Panc1 (cell line): ENCODE data around the gene GRIN2C. TPM values are rescaled to one million over a fixed set of nuclear protein-coding genes. Genes with fewer than 3 reads are reported as not detected.

Experiments used
- ATAC-seq: fragments of 200-7000 bp; cut with Tn5 transposase; 2 replicates; pipeline ENCODE4 v1.9.1; 2020; ENCODE audit warnings: mild to moderate bottlenecking, moderate library complexity
- BruUV-seq: library from RNA; stranded (reverse); fragments of 400-500 nt; replicated peaks from 2 replicates; lab custom pipeline; 2021; lab: Mats Ljungman, UMichigan
- CTCF ChIA-PET: fragments of 300-600 bp; sonication (Branson Sonifier 250); formaldehyde crosslinking; loops from one replicate; lab custom pipeline; 2022; ENCODE audit warnings: antibody characterized with exemption; lab: Charles Lee
- POLR2A ChIA-PET: fragments of 300-600 bp; sonication (Branson Sonifier 250); formaldehyde crosslinking; loops from one replicate; lab custom pipeline; 2022; ENCODE audit warnings: antibody characterized with exemption; lab: Charles Lee
- DNase-seq: peaks from one replicate; pipeline ENCODE4 v3.0.0-alpha.2; 2010; ENCODE audit warnings: low read depth, low spot score
- H3K27ac ChIP-seq: 2 replicates; pipeline ENCODE4 v1.5.1; 2011; ENCODE audit warnings: mild to moderate bottlenecking, low read length, inconsistent platforms
- H3K27me3 ChIP-seq: fragments of 200-500 bp; sonication (Bioruptor generic); 2 replicates; pipeline ENCODE4 v1.6.0; 2014; ENCODE audit warnings: low read length, inconsistent platforms; ENCODE audit not compliant: control insufficient read depth, insufficient read depth
- H3K36me3 ChIP-seq: fragments of 200-500 bp; sonication (Bioruptor generic); 2 replicates; pipeline ENCODE4 v1.5.1; 2014; ENCODE audit warnings: inconsistent platforms, mild to moderate bottlenecking, low read length, moderate library complexity; ENCODE audit not compliant: control insufficient read depth, insufficient read depth
- H3K4me1 ChIP-seq: 2 replicates; pipeline ENCODE4 v1.5.1; 2011; ENCODE audit warnings: inconsistent platforms, mild to moderate bottlenecking, low read length, moderate library complexity; ENCODE audit not compliant: control insufficient read depth, insufficient read depth
- H3K4me3 ChIP-seq, 2 experiments: 2 replicates each; pipeline ENCODE4 v1.5.1; 2011 to 2012; ENCODE audit warnings: low read depth in 2 of 2, low read length in 2 of 2, mild to moderate bottlenecking in 2 of 2, inconsistent platforms in 1 of 2, moderate library complexity in 1 of 2
- H3K9me3 ChIP-seq: fragments of 200-500 bp; sonication (Bioruptor generic); 2 replicates; pipeline ENCODE4 v1.5.1; 2014; ENCODE audit warnings: low read depth, mild to moderate bottlenecking, inconsistent platforms, low read length, moderate library complexity; ENCODE audit not compliant: control insufficient read depth, insufficient read depth
- POLR2AphosphoS5 ChIP-seq: IDR thresholded peaks from 2 replicates; pipeline ENCODE4 v1.6.1; 2012; ENCODE audit warnings: mild to moderate bottlenecking, low read depth, low read length, moderate library complexity
- SIN3A ChIP-seq: IDR thresholded peaks from 2 replicates; pipeline ENCODE4 v1.6.1; 2012; ENCODE audit warnings: low read depth, mild to moderate bottlenecking, low read length, moderate library complexity, borderline replicate concordance; ENCODE audit not compliant: insufficient read depth
- TCF7L2 ChIP-seq: IDR thresholded peaks from 2 replicates; pipeline ENCODE4 v1.6.1; 2011; ENCODE audit warnings: mild to moderate bottlenecking, low read depth, low read length, inconsistent platforms
- in situ Hi-C: cut with HindIII; loops from 2 replicates; pipeline ENCODE4 v1.10.0; 2016; ENCODE audit warnings: low sequenced_read_pairs, low pct_unique_long_range_greater_than_20kb
- intact Hi-C: fragments of 100-400 bp; cut with micrococcal nuclease; formaldehyde crosslinking; loops from one replicate; pipeline ENCODE4 v1.10.0; 2022; ENCODE audit not compliant: unreplicated experiment
- total RNA-seq: library from RNA; stranded (reverse); gene quantifications from one replicate; pipeline ENCODE4 v1.2.1, GENCODE V29; 2021; ENCODE audit not compliant: unreplicated experiment
- TF ChIP-seq, protein P1 (sequence below): fragments of 450-650 bp; IDR thresholded peaks from 2 replicates; pipeline ENCODE4 v1.5.1; 2017; ENCODE audit warnings: mild to moderate bottlenecking
- TF ChIP-seq, protein P2 (sequence below), 2 experiments: IDR thresholded peaks; 2 replicates each; pipeline ENCODE4 v1.6.1; 2011 to 2012; ENCODE audit warnings: low read depth in 2 of 2, control low read depth in 1 of 2, low read length in 1 of 2, mild to moderate bottlenecking in 1 of 2, moderate library complexity in 1 of 2; ENCODE audit not compliant: insufficient read depth in 1 of 2

The GRIN2C gene
- total RNA-seq, 1 experiment from 2014 or later = 0.10 TPM

DNA sequence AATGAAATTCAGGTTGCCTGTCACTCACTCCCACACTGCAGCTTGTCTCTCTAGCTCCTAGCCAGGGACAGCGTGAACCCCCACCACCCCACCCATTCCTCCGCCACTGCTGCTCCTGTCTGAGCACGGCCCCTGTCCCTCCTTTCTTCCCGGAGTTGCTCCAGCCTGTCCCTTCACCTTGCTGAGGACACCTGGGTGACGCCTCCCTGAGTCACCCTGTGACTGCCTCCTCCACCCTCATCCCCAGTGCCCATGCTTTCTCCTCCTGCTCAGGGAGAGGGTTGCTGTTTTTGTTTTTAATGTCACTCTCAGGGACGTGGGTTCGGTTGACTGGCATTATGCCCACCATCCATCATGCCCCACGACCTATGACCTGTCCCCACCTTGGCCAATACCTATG is 57.8 kb downstream of the GRIN2C start:
- CTCF ChIA-PET = interaction anchor here (0.5 kb wide), 1 partner anchor 93 kb away, joined by 12 read pairs; no protein-coding TSS in a partner anchor
- no peak for TF ChIP-seq SIN3A
- BruUV-seq = no TSS peak
- no peak overlapping the region for H3K4me3 ChIP-seq
- POLR2A ChIA-PET = no interaction called here
- H3K4me1 ChIP-seq = no peaks in the 10 kb centered on the region; the same call in 1 of the 2 replicates
- DNase-seq (no peak), ATAC-seq (no peak)
- no peaks in the 10 kb centered on the region for H3K9me3 ChIP-seq
- intact Hi-C loops (no loop called here), in situ Hi-C loops (no loop called here)
- no peak overlapping the region for H3K27ac ChIP-seq
- no peaks in the 10 kb centered on the region for H3K36me3 ChIP-seq
- H3K27me3 ChIP-seq = no peaks in the 10 kb centered on the region

- no TSS peak for BruUV-seq
- no peak overlapping the region for H3K4me3 ChIP-seq
- ChIA-PET POLR2A (no interaction called here), CTCF (no interaction called here)
- no peaks in the 10 kb centered on the region for H3K36me3 ChIP-seq
- no peaks in the 10 kb centered on the region for H3K27me3 ChIP-seq
- intact Hi-C loops (no loop called here), in situ Hi-C loops (no loop called here)
- TF ChIP-seq, protein P1, sequence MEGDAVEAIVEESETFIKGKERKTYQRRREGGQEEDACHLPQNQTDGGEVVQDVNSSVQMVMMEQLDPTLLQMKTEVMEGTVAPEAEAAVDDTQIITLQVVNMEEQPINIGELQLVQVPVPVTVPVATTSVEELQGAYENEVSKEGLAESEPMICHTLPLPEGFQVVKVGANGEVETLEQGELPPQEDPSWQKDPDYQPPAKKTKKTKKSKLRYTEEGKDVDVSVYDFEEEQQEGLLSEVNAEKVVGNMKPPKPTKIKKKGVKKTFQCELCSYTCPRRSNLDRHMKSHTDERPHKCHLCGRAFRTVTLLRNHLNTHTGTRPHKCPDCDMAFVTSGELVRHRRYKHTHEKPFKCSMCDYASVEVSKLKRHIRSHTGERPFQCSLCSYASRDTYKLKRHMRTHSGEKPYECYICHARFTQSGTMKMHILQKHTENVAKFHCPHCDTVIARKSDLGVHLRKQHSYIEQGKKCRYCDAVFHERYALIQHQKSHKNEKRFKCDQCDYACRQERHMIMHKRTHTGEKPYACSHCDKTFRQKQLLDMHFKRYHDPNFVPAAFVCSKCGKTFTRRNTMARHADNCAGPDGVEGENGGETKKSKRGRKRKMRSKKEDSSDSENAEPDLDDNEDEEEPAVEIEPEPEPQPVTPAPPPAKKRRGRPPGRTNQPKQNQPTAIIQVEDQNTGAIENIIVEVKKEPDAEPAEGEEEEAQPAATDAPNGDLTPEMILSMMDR = no peak
- TF ChIP-seq, protein P2, sequence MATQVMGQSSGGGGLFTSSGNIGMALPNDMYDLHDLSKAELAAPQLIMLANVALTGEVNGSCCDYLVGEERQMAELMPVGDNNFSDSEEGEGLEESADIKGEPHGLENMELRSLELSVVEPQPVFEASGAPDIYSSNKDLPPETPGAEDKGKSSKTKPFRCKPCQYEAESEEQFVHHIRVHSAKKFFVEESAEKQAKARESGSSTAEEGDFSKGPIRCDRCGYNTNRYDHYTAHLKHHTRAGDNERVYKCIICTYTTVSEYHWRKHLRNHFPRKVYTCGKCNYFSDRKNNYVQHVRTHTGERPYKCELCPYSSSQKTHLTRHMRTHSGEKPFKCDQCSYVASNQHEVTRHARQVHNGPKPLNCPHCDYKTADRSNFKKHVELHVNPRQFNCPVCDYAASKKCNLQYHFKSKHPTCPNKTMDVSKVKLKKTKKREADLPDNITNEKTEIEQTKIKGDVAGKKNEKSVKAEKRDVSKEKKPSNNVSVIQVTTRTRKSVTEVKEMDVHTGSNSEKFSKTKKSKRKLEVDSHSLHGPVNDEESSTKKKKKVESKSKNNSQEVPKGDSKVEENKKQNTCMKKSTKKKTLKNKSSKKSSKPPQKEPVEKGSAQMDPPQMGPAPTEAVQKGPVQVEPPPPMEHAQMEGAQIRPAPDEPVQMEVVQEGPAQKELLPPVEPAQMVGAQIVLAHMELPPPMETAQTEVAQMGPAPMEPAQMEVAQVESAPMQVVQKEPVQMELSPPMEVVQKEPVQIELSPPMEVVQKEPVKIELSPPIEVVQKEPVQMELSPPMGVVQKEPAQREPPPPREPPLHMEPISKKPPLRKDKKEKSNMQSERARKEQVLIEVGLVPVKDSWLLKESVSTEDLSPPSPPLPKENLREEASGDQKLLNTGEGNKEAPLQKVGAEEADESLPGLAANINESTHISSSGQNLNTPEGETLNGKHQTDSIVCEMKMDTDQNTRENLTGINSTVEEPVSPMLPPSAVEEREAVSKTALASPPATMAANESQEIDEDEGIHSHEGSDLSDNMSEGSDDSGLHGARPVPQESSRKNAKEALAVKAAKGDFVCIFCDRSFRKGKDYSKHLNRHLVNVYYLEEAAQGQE (IDR thresholded peaks at IDR 0.05; ENCODE audit: insufficient read depth in 1 of 2, low read depth in 2 of 2, low read length in 1 of 2) = no peak
- TF ChIP-seq POLR2AphosphoS5 (no peak), TCF7L2 (no peak), SIN3A (no peak)
- H3K9me3 ChIP-seq = no peaks in the 10 kb centered on the region
- ATAC-seq (no peak), DNase-seq (no peak)
- no peak overlapping the region for H3K27ac ChIP-seq
- H3K4me1 ChIP-seq = no peaks in the 10 kb centered on the region; the same call in 1 of the 2 replicates
Observed at GRCh38 chr17:74800531-74800930, 59.2 kb downstream of the GRIN2C start.

DNA sequence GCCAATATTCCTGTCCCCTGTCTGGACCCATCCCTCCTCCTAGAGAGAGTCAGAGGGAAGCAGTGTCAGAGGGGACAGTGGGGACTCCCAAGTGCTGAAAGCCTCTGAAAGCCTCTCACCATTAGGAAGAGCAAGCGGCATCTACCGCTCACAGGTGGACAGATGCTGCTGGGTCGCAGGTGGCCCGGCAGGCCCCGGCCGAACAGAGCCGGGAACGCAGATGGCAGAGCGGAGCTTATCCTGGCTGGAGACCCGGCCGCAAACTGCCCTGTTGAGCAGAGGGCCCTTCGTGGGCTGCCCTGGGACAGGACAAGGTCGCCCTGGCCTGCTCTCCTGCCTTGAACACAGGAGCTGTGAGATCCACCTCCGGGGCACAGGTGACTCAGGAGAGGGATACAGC is 60.6 kb downstream of the GRIN2C start:
- H3K27me3 ChIP-seq = no peaks in the 10 kb centered on the region
- no peak overlapping the region for H3K27ac ChIP-seq
- ChIA-PET POLR2A (no interaction called here), CTCF (no interaction called here)
- intact Hi-C loops (no loop called here), in situ Hi-C loops (no loop called here)
- BruUV-seq = no TSS peak
- no peaks in the 10 kb centered on the region for H3K9me3 ChIP-seq
- no peaks in the 10 kb centered on the region for H3K36me3 ChIP-seq
- no peaks in the 10 kb centered on the region; the same call in 1 of the 2 replicates for H3K4me1 ChIP-seq
- ATAC-seq = no peak
- H3K4me3 ChIP-seq = no peak overlapping the region
- TF ChIP-seq, protein P2 (IDR thresholded peaks at IDR 0.05; ENCODE audit: insufficient read depth in 1 of 2, low read depth in 2 of 2, low read length in 1 of 2) = no peak
- TF ChIP-seq TCF7L2 (no peak), SIN3A (no peak), POLR2AphosphoS5 (no peak)
- TF ChIP-seq, protein P1 = no peak
- no peak for DNase-seq
